K562 (cell line): ENCODE results near the gene ANXA9. TPM values are rescaled to one million over a fixed set of nuclear protein-coding genes. Genes with fewer than 3 reads are reported as not detected.

Source experiments
- ARHGAP35 ChIP-seq: fragments of 450-650 bp; IDR thresholded peaks from 2 replicates; pipeline ENCODE4 v1.6.1; 2018; ENCODE audit not compliant: partially characterized antibody
- DACH1 ChIP-seq: fragments of 450-650 bp; IDR thresholded peaks from 2 replicates; pipeline ENCODE4 v1.6.1; 2018; ENCODE audit not compliant: partially characterized antibody
- GTF2E2 ChIP-seq: fragments of 200-800 bp; sonication (Bioruptor generic); IDR thresholded peaks from 2 replicates; pipeline ENCODE4 v1.6.1; 2016; ENCODE audit warnings: missing genetic modification characterization, missing compliant biosample characterization
- NFE2 ChIP-seq: IDR thresholded peaks from 2 replicates; pipeline ENCODE4 v1.6.1; 2014; ENCODE audit warnings: antibody characterized with exemption, low read depth
- NR2F6 ChIP-seq: fragments of 450-650 bp; formaldehyde crosslinking; IDR thresholded peaks from 2 replicates; pipeline ENCODE4 v1.4.0; 2020; ENCODE audit warnings: mild to moderate bottlenecking
- RNF219 ChIP-seq: fragments of 250-450 bp; sonication (Bioruptor Pico); IDR thresholded peaks from 2 replicates; pipeline ENCODE4 v1.5.0; 2022; ENCODE audit warnings: mild to moderate bottlenecking
- SIN3A ChIP-seq, 2 experiments: fragments of 150-350 bp in 1 of 2; IDR thresholded peaks; 2 replicates each; pipeline ENCODE4 v1.6.1; 2011 to 2016; ENCODE audit warnings: borderline replicate concordance in 2 of 2, low read depth in 2 of 2, low read length in 2 of 2, mild to moderate bottlenecking in 2 of 2, moderate library complexity in 2 of 2; ENCODE audit not compliant: control insufficient read depth in 1 of 2
- TRIM28 ChIP-seq: fragments of 450-650 bp; IDR thresholded peaks from 2 replicates; pipeline ENCODE4 v1.6.1; 2017
- ZBTB2 ChIP-seq: fragments of 450-650 bp; IDR thresholded peaks from 2 replicates; pipeline ENCODE4 v1.6.1; 2016; ENCODE audit warnings: antibody characterized with exemption
- ZBTB7A ChIP-seq: IDR thresholded peaks from 2 replicates; pipeline ENCODE4 v1.6.1; 2011; ENCODE audit warnings: low read depth, mild to moderate bottlenecking, low read length, moderate library complexity, borderline replicate concordance; ENCODE audit not compliant: control insufficient read depth
- ZNF384 ChIP-seq: IDR thresholded peaks from 2 replicates; pipeline ENCODE4 v1.6.1; 2012; ENCODE audit warnings: low read depth, low read length, improper control_type of control experiment
- ZNF77 ChIP-seq: fragments of 250-450 bp; sonication (Bioruptor Pico); IDR thresholded peaks from 2 replicates; pipeline ENCODE4 v1.5.0; 2020
- polyA plus RNA-seq, 8 experiments: library from polyadenylated mRNA; depleted of rRNA in 4 of 8; stranded (reverse) in 5 of 8; unstranded in 3 of 8; fragments of >200 nt; fragmentation: Nextera tagmentation in 2 of 8; fragmentation: Illumina TruSeq in 1 of 8; extraction: Ambion mirVana in 2 of 8; extraction: Trizol in 1 of 8; gene quantifications; 2 replicates each; pipeline versions ENCODE4 v1.2.1 to v1.2.3, GENCODE V29; 2011 to 2014; ENCODE audit warnings: inconsistent platforms in 1 of 8, missing spikeins in 1 of 8
- total RNA-seq, 7 experiments: library from RNA; depleted of rRNA in 6 of 7; stranded (reverse); fragments of >200 nt in 6 of 7; fragmentation: Illumina TruSeq in 2 of 7; extraction: Trizol in 2 of 7; gene quantifications; 2 replicates each; pipeline versions ENCODE4 v1.2.1 to v1.2.3, GENCODE V29; 2011 to 2021; ENCODE audit warnings: low replicate concordance in 1 of 7

The ANXA9 gene
- total and polyA plus RNA-seq, 9 of the 15 experiments (the other 6 are each of a cell fraction or from before 2014, with no cell fraction given), result 0.24 to 1.6 (median 0.57) TPM

- TF ChIP-seq ARHGAP35, result peak; percentile 40
- TF ChIP-seq DACH1, result peak; percentile 17
- TF ChIP-seq ZBTB7A, result peak; percentile 25; the same call in 1 of the 2 replicates
- no peak; the same call in 1 of the 2 replicates for TF ChIP-seq GTF2E2 (tag)
- no peak for TF ChIP-seq RNF219 (CRISPR knock-in tag)
- TF ChIP-seq NFE2, result no peak
- peak; percentile 75 for TF ChIP-seq ZNF384
- no peak for TF ChIP-seq NR2F6 (CRISPR knock-in tag)
- TF ChIP-seq SIN3A (IDR thresholded peaks at IDR 0.05; ENCODE audit: borderline replicate concordance in 2 of 2, control insufficient read depth in 1 of 2, low read depth in 2 of 2, low read length in 2 of 2), result peak in 1 of 2 experiments; percentile 59; a peak in 1 of 4 replicates
- TF ChIP-seq ZBTB2, result 0 out of 2 replicates have a peak, but pooled peaks have one; percentile 2
- no peak for TF ChIP-seq ZNF77 (CRISPR knock-in tag)
- peak; percentile 62; the same call in 1 of the 2 replicates for TF ChIP-seq TRIM28
- TF ChIP-seq, all 486 proteins: peak for 23
Observed at GRCh38 chr1:150976401-150976821, 5.7 kb upstream of the ANXA9 start (continued).
